ENCODE results near the gene OPN1MW2. TPM values are rescaled to one million over a fixed set of nuclear protein-coding genes. Genes with fewer than 3 reads are reported as not detected.
"Not testable (repeated sequence)": the region's sequence is repeated elsewhere in the genome, so short reads cannot be mapped to it uniquely, and the experiment has no call there.

OPN1MW2 gene
- total and polyA plus RNA-seq, 2 experiments from 2014 or later, result not detected

- H4K20me1 ChIP-seq (ENCODE audit: insufficient read depth); H3K9ac ChIP-seq; H3F3A ChIP-seq (ENCODE audit: insufficient read depth); H3K27me3 ChIP-seq (replicated peaks; ENCODE audit: insufficient read depth); H3K27ac ChIP-seq; H3K4me1 ChIP-seq (ENCODE audit: insufficient read depth); H3K79me2 ChIP-seq (ENCODE audit: insufficient read depth); H3K4me3 ChIP-seq; H3K36me3 ChIP-seq (ENCODE audit: low read depth); H3K4me2 ChIP-seq (ENCODE audit: unreplicated experiment); in situ Hi-C loops (cut with MboI); H3K9me3 ChIP-seq (ENCODE audit: low read depth); H3K9me2 ChIP-seq (ENCODE audit: insufficient read depth); DNase-seq; H2AFZ ChIP-seq: not testable (repeated sequence)
- no CpG with 5 or more reads among the region's 3 CpGs for WGBS, 2 experiments (ENCODE audit: low coverage in 1 of 2, low lambda C conversion rate in 2 of 2, missing lambda C conversion rate in 2 of 2)
Measured at GRCh38 chrX:154269245-154269644, 49.7 kb downstream of the OPN1MW2 start.

Other genes with a start within 250 kb of the OPN1MW2 start
- gene HCFC1, start 247.9 kb upstream of the OPN1MW2 start, total RNA-seq (2014; rRNA removed; shearing (Covaris generic)), result 24.0 and 26.4 TPM in 2 replicates
- 12.5 and 12.6 TPM in 2 replicates for gene HCFC1, start 247.9 kb upstream of the OPN1MW2 start, polyA plus RNA-seq (2016; fragmentation: Nextera tagmentation; extraction: Ambion mirVana)
- gene TMEM187, start 247.0 kb upstream of the OPN1MW2 start, total RNA-seq (2014; rRNA removed; shearing (Covaris generic)), result 7.6 and 9.9 TPM in 2 replicates
- gene TMEM187, start 247.0 kb upstream of the OPN1MW2 start, polyA plus RNA-seq (2016; fragmentation: Nextera tagmentation; extraction: Ambion mirVana), result 8.5 and 10.0 TPM in 2 replicates
- 45.3 and 54.7 TPM in 2 replicates for gene IRAK1, start 199.9 kb upstream of the OPN1MW2 start, total RNA-seq (2014; rRNA removed; shearing (Covaris generic))
- 58.7 and 58.8 TPM in 2 replicates for gene IRAK1, start 199.9 kb upstream of the OPN1MW2 start, polyA plus RNA-seq (2016; fragmentation: Nextera tagmentation; extraction: Ambion mirVana)
- gene MECP2, start 122.0 kb upstream of the OPN1MW2 start, total RNA-seq (2014; rRNA removed; shearing (Covaris generic)), result 16.5 and 16.7 TPM in 2 replicates
- gene MECP2, start 122.0 kb upstream of the OPN1MW2 start, polyA plus RNA-seq (2016; fragmentation: Nextera tagmentation; extraction: Ambion mirVana), result 10.3 and 13.0 TPM in 2 replicates
- gene OPN1LW, start 75.5 kb upstream of the OPN1MW2 start, total RNA-seq (2014; rRNA removed; shearing (Covaris generic)), result not detected in 2 replicates
- gene OPN1LW, start 75.5 kb upstream of the OPN1MW2 start, polyA plus RNA-seq (2016; fragmentation: Nextera tagmentation; extraction: Ambion mirVana), result not detected in 2 replicates
- not detected in 2 replicates for gene OPN1MW, start 37.2 kb upstream of the OPN1MW2 start, total RNA-seq (2014; rRNA removed; shearing (Covaris generic))
- not detected in 2 replicates for gene OPN1MW, start 37.2 kb upstream of the OPN1MW2 start, polyA plus RNA-seq (2016; fragmentation: Nextera tagmentation; extraction: Ambion mirVana)
- gene OPN1MW3, start 37.8 kb downstream of the OPN1MW2 start, total RNA-seq (2014; rRNA removed; shearing (Covaris generic)), result not detected in 2 replicates
- not detected in 2 replicates for gene OPN1MW3, start 37.8 kb downstream of the OPN1MW2 start, polyA plus RNA-seq (2016; fragmentation: Nextera tagmentation; extraction: Ambion mirVana)
- not detected in 2 replicates for gene TEX28, start 75.4 kb downstream of the OPN1MW2 start, total RNA-seq (2014; rRNA removed; shearing (Covaris generic))
- not detected in 2 replicates for gene TEX28, start 75.4 kb downstream of the OPN1MW2 start, polyA plus RNA-seq (2016; fragmentation: Nextera tagmentation; extraction: Ambion mirVana)
- gene TKTL1, start 76.0 kb downstream of the OPN1MW2 start, total RNA-seq (2014; rRNA removed; shearing (Covaris generic)), result not detected in 2 replicates
- not detected in 2 replicates for gene TKTL1, start 76.0 kb downstream of the OPN1MW2 start, polyA plus RNA-seq (2016; fragmentation: Nextera tagmentation; extraction: Ambion mirVana)
- gene FLNA, start 154.9 kb downstream of the OPN1MW2 start, total RNA-seq (2014; rRNA removed; shearing (Covaris generic)), result 2,857 and 2,903 TPM in 2 replicates
- 1,377 and 1,379 TPM in 2 replicates for gene FLNA, start 154.9 kb downstream of the OPN1MW2 start, polyA plus RNA-seq (2016; fragmentation: Nextera tagmentation; extraction: Ambion mirVana)
- gene EMD, start 159.5 kb downstream of the OPN1MW2 start, total RNA-seq (2014; rRNA removed; shearing (Covaris generic)), result 39.7 TPM in 2 replicates
- gene EMD, start 159.5 kb downstream of the OPN1MW2 start, polyA plus RNA-seq (2016; fragmentation: Nextera tagmentation; extraction: Ambion mirVana), result 86.6 and 96.0 TPM in 2 replicates
- 3,014 and 6,561 TPM in 2 replicates for gene RPL10, start 178.6 kb downstream of the OPN1MW2 start, total RNA-seq (2014; rRNA removed; shearing (Covaris generic))
- 1,381 and 1,435 TPM in 2 replicates for gene RPL10, start 178.6 kb downstream of the OPN1MW2 start, polyA plus RNA-seq (2016; fragmentation: Nextera tagmentation; extraction: Ambion mirVana)
- 60.7 TPM in 2 replicates for gene DNASE1L1, start 189.5 kb downstream of the OPN1MW2 start, total RNA-seq (2014; rRNA removed; shearing (Covaris generic))
- gene DNASE1L1, start 189.5 kb downstream of the OPN1MW2 start, polyA plus RNA-seq (2016; fragmentation: Nextera tagmentation; extraction: Ambion mirVana), result 16.6 and 17.0 TPM in 2 replicates
- 17.6 and 38.8 TPM in 2 replicates for gene TAFAZZIN, start 191.8 kb downstream of the OPN1MW2 start, total RNA-seq (2014; rRNA removed; shearing (Covaris generic))
- 18.2 and 20.5 TPM in 2 replicates for gene TAFAZZIN, start 191.8 kb downstream of the OPN1MW2 start, polyA plus RNA-seq (2016; fragmentation: Nextera tagmentation; extraction: Ambion mirVana)
- gene ATP6AP1, start 208.9 kb downstream of the OPN1MW2 start, total RNA-seq (2014; rRNA removed; shearing (Covaris generic)), result 73.2 and 87.8 TPM in 2 replicates
- gene ATP6AP1, start 208.9 kb downstream of the OPN1MW2 start, polyA plus RNA-seq (2016; fragmentation: Nextera tagmentation; extraction: Ambion mirVana), result 156 and 158 TPM in 2 replicates
- gene GDI1, start 217.4 kb downstream of the OPN1MW2 start, total RNA-seq (2014; rRNA removed; shearing (Covaris generic)), result 196 and 228 TPM in 2 replicates
- 82.2 and 87.1 TPM in 2 replicates for gene GDI1, start 217.4 kb downstream of the OPN1MW2 start, polyA plus RNA-seq (2016; fragmentation: Nextera tagmentation; extraction: Ambion mirVana)
- 52.5 and 54.7 TPM in 2 replicates for gene FAM50A, start 224.4 kb downstream of the OPN1MW2 start, total RNA-seq (2014; rRNA removed; shearing (Covaris generic))
- gene FAM50A, start 224.4 kb downstream of the OPN1MW2 start, polyA plus RNA-seq (2016; fragmentation: Nextera tagmentation; extraction: Ambion mirVana), result 122 and 125 TPM in 2 replicates
- 25.9 and 30.7 TPM in 2 replicates for gene PLXNA3, start 238.5 kb downstream of the OPN1MW2 start, total RNA-seq (2014; rRNA removed; shearing (Covaris generic))
- gene PLXNA3, start 238.5 kb downstream of the OPN1MW2 start, polyA plus RNA-seq (2016; fragmentation: Nextera tagmentation; extraction: Ambion mirVana), result 26.7 and 35.1 TPM in 2 replicates